ENCODE measurements around the gene PEX7.
"Not testable (repeated sequence)": the region's sequence is repeated elsewhere in the genome, so short reads cannot be mapped to it uniquely, and the experiment has no call there.

Gene PEX7

GRCh38 chr6:136790411-136791295 is 31.7 kb upstream of the PEX7 start:
- no peak for DNase-seq (ENCODE audit: low read depth)

DNA sequence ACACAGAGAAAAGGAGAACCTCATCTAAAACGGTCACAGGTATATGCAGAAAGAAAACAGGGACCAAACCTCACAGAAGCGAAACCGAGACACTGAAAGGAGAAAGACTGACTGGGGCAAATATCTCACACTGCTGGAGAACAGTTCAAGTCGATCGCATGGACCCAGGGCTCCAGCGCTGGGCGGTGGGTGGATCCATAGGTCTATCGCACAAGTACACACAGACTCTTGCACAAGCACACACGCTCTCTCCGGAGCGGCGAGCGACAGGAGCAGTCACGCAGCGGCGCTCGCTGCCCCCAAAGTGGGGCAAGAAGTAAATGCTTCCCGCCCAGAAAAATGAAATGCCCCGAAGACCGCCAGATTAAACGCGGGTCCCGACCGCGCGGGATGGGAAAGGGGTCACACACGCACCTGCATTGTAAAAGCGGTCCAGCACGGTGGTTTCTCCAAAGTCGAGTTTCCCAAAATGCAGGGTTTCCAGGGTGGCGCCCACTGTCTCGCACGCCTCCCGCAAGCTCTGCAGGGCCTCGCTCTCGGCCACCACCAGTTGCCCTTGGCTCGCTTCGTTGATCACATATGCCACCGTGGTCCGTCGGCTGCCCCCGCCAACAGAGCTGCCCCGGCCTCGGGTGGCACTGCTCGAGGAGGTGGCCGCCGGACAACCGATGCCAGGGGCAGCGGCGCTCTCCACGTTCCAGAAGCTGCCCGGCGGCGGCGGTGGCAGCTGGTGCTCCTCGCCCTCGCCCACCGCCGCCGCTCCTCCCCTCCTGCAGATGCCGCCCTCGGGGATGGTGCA is 30.9 kb upstream of the PEX7 start:
- no peak for DNase-seq (ENCODE audit: low read depth)

DNA sequence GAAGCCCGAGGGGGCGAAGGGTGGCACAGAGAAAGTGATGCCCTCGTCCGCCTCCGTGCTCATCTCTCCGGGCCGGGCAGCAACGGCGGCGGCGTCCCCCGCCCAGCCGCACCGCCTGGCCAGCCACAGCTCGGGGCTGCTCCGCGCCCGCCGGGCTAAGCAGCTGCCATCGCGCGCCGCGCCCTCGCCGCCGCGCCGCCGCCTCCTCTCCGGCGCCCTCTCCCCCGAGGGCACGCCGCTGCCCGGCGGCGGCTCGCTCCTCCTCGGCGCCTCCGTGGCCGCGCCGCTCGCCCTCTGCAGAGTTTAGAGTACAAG is 30.3 kb upstream of the PEX7 start:
- no peak for DNase-seq (ENCODE audit: low read depth)

GRCh38 chr6:136792410-136793262 is 29.8 kb upstream of the PEX7 start, which contains the start of gene MAP3K5:
Gene MAP3K5 (minus strand): TSS chr6:136792477. CDS start chr6:136792157, 320 bp downstream.
- peak; percentile 68 for DNase-seq (ENCODE audit: low read depth)

DNA sequence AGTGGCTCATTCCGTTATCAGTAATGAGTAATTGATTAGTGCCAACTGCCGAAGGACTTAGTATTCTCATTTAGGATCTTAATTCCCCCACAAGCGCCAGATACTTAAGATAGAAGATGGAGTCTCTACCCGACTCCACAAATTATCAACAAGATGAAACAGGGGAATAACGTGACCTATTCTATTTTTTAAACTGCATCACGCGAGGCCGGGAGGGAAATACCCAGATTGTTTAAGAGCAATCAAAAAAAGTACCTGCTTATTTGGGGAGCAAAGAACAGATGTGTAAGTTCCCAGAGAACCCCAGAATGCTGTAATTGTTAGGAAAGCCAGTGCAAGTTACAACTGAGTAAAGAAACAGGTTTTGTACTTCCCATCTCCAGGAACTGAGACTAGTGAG is 29.0 kb upstream of the PEX7 start:
- no peak for DNase-seq (ENCODE audit: low read depth)

- no peak for DNase-seq (ENCODE audit: low read depth)
These were observed 27.0 kb upstream of the PEX7 start for GRCh38 chr6:136795386-136795785.

DNA sequence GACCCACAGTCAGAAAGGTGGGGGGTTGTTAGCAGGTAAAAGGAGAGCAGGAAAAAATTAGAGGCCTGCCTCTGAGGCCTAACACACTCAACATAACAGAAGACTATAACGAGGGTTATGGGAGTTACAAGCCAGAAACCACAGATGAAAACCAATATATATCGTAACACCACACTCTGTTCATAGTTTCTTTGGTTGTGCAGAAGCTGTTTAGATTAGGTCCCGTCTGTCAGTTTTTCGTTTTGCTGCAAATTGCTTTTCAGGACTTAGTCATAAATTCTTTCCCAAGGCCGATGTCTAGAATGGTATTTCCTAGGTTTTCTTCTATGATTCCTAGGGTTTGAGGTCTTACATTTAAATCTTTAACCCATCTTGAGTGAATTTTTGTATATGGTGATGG is 26.4 kb upstream of the PEX7 start:
- DNase-seq (ENCODE audit: low read depth) = no peak

DNA sequence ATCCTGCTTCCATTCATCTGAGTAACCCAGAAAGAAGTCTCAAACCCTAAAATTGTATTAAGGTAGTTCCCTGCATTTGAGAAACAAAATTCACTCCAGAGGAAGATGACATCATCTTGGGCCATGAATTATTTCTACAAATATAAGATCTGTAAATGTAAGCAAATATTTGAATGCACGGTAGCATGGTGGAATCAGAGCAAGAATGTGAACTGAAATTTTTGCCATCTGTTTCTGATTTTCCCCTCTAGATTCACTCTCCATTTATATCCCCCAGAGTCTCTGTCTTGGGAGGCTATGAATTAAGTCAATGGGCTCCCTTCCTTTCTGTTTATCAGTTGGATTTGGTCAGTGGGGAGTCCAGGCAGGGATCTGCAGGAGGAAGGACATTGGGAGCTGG is 24.3 kb upstream of the PEX7 start:
- no peak for DNase-seq (ENCODE audit: low read depth)

DNA sequence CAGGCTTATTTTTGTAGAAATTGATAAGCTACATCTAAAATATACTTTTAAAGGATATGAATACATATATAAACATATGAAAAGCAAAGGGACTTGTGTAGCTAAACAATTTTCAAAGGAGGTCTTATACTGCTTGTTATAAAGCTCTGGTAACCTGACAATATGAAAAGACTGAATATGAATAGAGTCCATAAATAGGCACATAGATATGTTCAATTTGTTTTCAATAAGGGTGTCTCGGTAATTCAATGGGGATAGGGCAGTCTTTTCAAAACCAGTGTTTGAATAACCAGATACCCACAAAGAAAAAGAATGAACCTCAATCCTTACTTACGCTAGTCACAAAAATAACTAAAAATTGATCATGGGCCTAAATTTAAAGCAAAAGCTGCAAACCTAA is 20.8 kb upstream of the PEX7 start:
- no peak for DNase-seq (ENCODE audit: low read depth)

DNA sequence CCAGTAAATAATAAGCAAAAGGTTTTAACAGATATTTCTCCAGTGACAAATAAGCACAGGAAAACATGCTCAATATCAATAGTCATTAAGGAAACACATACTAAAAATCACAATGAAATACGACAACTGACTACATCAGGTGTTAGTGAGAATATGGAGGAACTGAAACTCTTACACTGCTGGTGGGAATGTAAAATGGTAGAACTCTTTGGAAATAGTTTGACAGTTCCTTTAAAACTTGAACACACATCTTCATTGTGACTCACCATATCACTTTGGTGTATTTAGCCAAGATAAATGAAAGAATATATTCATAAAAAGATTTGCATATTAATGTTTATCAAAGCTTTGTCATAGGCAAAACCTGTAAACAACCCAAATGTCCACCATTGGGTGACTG is 18.8 kb upstream of the PEX7 start:
- no peak for DNase-seq (ENCODE audit: low read depth)

DNA sequence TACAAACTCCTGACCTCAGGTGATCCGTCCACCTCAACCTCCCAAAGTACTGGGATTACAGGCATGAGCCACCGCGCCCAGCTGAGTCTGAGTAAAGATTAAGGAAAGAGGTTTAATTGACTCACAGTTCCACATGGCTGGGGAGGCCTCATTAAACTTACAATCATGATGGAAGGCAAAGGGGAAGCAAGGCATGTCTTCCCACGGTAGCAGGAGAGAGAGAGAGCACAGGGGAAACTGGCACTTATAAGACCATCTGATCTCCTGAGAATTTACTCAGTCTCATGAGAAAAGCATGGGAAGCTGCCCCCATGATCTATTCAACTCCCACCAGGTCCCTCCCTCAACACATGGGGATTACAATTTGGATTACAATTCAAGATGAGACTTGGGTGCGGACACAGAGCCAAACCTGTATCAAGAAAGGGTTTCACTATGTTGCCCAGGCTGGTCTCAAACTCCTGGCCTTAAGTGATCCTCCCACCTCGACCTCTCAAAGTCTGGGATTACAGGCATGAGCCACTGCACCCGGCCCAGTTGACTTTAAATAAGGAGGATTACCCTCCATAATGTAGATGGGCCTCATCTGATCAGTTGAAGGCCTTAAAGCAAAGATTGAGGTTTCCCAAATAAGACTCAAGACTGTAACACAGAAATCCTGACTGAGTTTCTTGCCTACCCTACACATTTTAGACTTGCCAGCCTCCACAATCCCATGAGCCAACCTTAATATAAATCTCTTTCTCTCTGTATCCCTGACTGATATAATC is 13.1 kb upstream of the PEX7 start:
- DNase-seq (ENCODE audit: low read depth) = no peak

DNA sequence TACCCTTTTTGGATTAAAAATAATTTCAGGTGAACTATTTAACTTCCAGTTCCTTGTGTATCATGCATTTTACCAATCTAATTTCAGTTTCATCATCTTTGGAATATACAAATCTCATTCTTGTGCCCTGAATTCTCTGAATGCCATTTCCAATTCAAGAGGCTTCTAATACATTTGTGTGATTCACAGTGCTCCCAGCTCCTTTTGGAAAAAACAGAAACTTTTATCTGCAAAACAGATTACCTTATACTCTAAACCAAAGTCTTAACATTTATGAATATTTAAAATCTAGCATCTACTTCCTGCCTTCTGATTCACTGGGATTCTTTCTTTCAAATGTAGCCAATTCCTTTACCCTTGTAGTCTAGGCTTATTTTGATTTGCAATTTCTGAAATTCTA is 11.1 kb upstream of the PEX7 start:
- DNase-seq (ENCODE audit: low read depth) = no peak

DNA sequence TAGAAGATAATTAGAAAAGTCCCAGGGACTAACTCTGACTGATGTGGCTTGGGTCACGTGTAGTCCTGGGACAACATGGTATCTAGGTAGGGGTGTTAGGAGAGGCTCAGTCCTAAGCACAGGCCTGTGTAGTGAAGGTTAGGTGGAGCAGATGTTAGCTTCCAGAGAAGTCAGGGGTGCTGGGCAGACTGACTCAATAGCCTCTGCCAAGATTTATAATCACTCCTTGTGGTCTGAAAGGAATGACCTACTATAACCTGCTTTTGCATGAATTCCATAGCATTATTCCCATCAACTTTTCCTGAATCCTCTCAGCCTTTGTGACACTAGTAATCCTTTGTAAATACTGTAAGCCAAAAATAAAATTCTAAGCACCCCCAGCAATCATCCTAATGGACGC is 10.2 kb upstream of the PEX7 start:
- DNase-seq (ENCODE audit: low read depth) = no peak

DNA sequence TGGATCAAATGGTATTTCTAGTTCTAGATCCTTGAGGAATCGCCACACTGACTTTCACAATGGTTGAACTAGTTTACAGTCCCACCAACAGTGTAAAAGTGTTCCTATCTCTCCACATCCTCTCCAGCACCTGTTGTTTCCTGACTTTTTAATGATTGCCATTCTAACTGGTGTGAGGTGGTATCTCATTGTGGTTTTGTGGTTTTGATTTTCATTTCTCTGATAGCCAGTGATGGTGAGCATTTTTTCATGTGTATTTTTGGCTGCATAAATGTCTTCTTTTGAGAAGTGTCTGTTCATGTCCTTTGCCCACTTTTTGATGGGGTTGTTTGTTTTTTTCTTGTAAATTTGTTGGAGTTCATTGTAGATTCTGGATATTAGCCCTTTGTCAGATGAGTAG is 6.8 kb upstream of the PEX7 start:
- DNase-seq (ENCODE audit: low read depth) = not testable (repeated sequence)

DNA sequence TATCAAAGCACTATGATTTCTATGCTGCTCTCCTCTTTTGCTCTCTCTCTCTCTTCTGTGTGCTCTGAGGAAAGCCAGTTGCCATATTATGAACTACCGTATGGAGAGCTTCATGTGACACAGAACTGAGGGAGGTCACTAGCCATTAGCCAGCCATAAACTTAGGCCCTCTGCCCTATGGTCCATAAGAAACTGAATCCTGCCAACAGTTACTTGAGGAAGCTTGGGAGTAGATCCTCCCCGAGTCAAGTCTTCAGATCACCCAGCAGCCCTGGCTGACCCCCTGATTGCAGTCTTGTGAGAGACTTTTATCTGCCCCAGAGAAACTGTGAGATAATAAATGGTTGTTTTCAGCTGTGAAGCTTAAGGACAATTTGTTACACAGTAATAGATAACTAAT is 5.7 kb upstream of the PEX7 start:
- DNase-seq (ENCODE audit: low read depth) = no peak

GRCh38 chr6:136820561-136820960 is 1.8 kb upstream of the PEX7 start:
- no peak for DNase-seq (ENCODE audit: low read depth)

DNA sequence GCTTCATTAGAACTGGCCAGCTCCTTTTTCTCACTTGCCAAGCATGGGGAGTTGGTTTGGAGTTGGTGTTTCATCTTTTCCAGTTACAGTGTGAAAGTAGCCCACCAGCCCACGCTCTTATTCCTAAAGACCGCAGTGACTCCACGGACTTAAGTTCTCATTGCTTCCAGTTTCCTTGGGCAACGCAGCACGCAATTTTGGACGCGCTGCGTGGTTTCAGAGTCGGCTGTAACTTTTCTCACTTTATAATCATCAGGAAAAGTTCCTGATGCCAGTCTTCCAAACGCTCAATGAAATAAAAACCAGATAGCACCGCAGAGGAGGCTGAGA is 381 bp upstream of the PEX7 start:
- no peak for DNase-seq (ENCODE audit: low read depth)

DNA sequence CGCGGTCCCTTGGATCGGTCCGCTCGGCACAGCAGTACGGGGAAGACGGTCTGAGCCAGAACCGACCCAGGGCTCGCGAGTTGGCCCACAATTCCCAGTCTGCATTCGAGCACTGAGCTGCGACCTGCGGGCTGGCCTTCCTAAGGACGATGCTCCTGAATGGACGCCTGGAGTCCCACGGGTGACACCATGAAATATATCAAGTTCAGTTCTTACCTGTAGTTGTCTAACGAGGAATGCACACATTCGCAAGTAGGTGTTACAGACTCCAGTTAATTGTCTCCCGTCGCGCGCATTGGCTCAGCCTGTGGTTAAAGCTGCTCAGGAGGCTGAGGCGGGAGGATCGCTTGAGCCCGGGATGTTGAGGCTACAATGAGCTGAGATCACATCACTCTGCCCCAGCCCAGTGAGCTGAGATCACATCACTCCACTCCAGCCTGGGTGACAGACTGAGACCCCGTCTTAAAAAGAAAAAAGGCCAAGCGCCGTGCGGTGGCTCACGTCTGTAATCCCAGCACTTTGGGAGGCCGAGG is 802 bp downstream of the PEX7 start:
- no peak for DNase-seq (ENCODE audit: low read depth)

GRCh38 chr6:136826216-136826615 is 3.8 kb downstream of the PEX7 start:
- DNase-seq (ENCODE audit: low read depth) = no peak

GRCh38 chr6:136831873-136832562 is 9.6 kb downstream of the PEX7 start:
- DNase-seq (ENCODE audit: low read depth) = no peak
